Right lobe of liver (tissue), 4 donors: ENCODE data around the gene FGF22.

Experiments used
- POLR2A ChIP-seq: fragments of 450-650 bp; IDR thresholded peaks from one replicate; pipeline ENCODE4 v1.6.1; 2017; ENCODE audit warnings: antibody characterized with exemption, mild to moderate bottlenecking
- TF ChIP-seq, protein P1 (sequence below), 4 donors: fragments of 200-600 bp in 3 of 4; fragments of 450-650 bp in 1 of 4; IDR thresholded peaks; one replicate each; pipeline versions ENCODE4 v1.5.1 to v1.8.0; 2016 to 2022; ENCODE audit warnings: antibody characterized with exemption in 4 of 4, mild to moderate bottlenecking in 2 of 4
- donor health status: DM: no; HTN: no; CAD: no.
- donor health status: DM: no; HTN: no; CAD: no.
- donor health status: DM: no; HTN: yes; CAD: no.

DNA sequence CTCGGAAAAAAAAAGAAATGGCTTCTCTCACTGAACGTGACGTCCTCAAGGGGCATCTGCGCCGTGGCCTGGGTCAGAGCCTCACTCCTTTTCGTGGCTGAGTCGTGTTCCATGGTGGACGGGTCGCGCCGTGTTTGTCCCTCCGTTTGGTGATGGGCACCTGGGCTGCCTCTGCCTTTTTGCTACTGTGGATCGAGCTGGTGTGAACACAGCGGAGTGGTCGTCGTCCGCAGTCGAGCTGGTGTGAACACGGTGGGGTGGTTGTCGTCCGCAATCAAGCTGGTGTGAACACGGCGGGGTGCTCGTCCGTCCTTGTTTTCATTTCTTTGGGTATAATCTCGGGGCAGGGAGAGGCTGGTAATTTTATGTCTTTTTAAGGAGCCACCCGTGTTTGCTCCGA is 38.4 kb upstream of the FGF22 start:
- TF ChIP-seq, protein P1, sequence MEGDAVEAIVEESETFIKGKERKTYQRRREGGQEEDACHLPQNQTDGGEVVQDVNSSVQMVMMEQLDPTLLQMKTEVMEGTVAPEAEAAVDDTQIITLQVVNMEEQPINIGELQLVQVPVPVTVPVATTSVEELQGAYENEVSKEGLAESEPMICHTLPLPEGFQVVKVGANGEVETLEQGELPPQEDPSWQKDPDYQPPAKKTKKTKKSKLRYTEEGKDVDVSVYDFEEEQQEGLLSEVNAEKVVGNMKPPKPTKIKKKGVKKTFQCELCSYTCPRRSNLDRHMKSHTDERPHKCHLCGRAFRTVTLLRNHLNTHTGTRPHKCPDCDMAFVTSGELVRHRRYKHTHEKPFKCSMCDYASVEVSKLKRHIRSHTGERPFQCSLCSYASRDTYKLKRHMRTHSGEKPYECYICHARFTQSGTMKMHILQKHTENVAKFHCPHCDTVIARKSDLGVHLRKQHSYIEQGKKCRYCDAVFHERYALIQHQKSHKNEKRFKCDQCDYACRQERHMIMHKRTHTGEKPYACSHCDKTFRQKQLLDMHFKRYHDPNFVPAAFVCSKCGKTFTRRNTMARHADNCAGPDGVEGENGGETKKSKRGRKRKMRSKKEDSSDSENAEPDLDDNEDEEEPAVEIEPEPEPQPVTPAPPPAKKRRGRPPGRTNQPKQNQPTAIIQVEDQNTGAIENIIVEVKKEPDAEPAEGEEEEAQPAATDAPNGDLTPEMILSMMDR (IDR thresholded peaks at IDR 0.05), result no peak
- TF ChIP-seq POLR2A, result no peak
